Neural progenitor cell (in vitro differentiated cells): Measurements from ENCODE around the gene TMEM232.

ENCODE experiments used
- EZH2 ChIP-seq: fragments of 200-600 bp; sonication (generic); IDR thresholded peaks from 2 replicates; pipeline ENCODE4 v1.6.1; 2017; ENCODE audit warnings: antibody characterized with exemption, mild to moderate bottlenecking, moderate library complexity
- EZH2phosphoT487 ChIP-seq: fragments of 200-600 bp; sonication (generic); IDR thresholded peaks from 2 replicates; pipeline ENCODE4 v1.6.1; 2017; ENCODE audit warnings: antibody characterized with exemption
- TF ChIP-seq, protein P1 (sequence below): fragments of 200-600 bp; sonication (generic); IDR thresholded peaks from 2 replicates; pipeline ENCODE4 v1.5.1; 2017; ENCODE audit warnings: antibody characterized with exemption, mild to moderate bottlenecking

DNA sequence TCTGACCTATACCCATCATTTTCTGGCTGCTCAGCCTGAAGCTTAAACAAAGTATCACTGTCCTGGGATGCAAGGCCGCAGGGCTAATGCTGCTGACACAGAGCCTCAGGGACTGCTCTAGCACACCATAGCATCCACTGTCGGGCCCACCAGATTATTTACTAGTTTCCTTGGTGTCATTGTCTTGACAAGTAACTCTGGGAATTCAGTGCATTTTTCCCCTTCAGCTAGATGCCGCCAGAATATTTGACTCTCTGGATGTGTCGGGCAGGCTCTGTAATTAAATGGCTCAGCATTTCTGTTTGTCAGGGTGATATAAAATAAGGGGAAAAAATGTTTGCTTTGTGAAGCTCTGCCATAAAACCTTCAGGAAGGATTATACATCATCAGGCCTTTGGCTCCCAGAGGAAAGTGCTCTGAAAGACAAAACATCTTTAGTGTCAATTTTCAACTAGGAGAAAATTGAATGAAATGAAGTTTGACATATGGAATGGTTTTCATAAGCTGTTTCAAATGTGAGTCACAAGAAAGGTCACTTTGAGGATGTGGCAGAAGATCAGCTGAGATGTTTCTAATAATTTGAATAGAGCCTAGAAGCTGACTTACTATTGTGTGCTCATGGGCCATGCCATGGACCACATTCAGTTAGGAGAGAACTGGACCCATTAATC is 350.1 kb downstream of the TMEM232 start:
- TF ChIP-seq EZH2 (no peak), EZH2phosphoT487 (no peak)
- TF ChIP-seq, protein P1, sequence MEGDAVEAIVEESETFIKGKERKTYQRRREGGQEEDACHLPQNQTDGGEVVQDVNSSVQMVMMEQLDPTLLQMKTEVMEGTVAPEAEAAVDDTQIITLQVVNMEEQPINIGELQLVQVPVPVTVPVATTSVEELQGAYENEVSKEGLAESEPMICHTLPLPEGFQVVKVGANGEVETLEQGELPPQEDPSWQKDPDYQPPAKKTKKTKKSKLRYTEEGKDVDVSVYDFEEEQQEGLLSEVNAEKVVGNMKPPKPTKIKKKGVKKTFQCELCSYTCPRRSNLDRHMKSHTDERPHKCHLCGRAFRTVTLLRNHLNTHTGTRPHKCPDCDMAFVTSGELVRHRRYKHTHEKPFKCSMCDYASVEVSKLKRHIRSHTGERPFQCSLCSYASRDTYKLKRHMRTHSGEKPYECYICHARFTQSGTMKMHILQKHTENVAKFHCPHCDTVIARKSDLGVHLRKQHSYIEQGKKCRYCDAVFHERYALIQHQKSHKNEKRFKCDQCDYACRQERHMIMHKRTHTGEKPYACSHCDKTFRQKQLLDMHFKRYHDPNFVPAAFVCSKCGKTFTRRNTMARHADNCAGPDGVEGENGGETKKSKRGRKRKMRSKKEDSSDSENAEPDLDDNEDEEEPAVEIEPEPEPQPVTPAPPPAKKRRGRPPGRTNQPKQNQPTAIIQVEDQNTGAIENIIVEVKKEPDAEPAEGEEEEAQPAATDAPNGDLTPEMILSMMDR, result no peak
